SK-N-SH treated with all-trans-retinoic acid at 6 μM for 48 hours (cell line): Measurements from ENCODE around the gene DGCR2.

ENCODE experiments used
- ARNTL ChIP-seq: fragments of 450-650 bp; formaldehyde crosslinking; IDR thresholded peaks from 2 replicates; pipeline ENCODE4 v1.5.0; 2020; ENCODE audit warnings: low read depth, mild to moderate bottlenecking, moderate library complexity, borderline replicate concordance
- ESRRG ChIP-seq: fragments of 250-450 bp; sonication (Bioruptor Pico); IDR thresholded peaks from 2 replicates; pipeline ENCODE4 v1.6.1; 2021; ENCODE audit warnings: mild to moderate bottlenecking
- PATZ1 ChIP-seq: fragments of 250-450 bp; sonication (Bioruptor Pico); IDR thresholded peaks from 2 replicates; pipeline ENCODE4 v1.8.0; 2020; ENCODE audit warnings: mild to moderate bottlenecking, moderate library complexity, borderline replicate concordance
- ZNF565 ChIP-seq: fragments of 450-650 bp; formaldehyde crosslinking; conservative IDR thresholded peaks from 2 replicates; pipeline ENCODE4 v1.5.0; 2020; ENCODE audit warnings: low read depth, mild to moderate bottlenecking, moderate library complexity

- no peak for TF ChIP-seq ARNTL (CRISPR knock-in tag)
- no peak for TF ChIP-seq ZNF565 (CRISPR knock-in tag)
- no peak for TF ChIP-seq ESRRG (CRISPR knock-in tag)
- TF ChIP-seq PATZ1 (CRISPR knock-in tag) = no peak
Observed at GRCh38 chr22:19146215-19146968, 24.2 kb upstream of the DGCR2 start.
